Spleen (tissue), 11 donors: ENCODE measurements around the gene ROM1. TPM values are rescaled to one million over a fixed set of nuclear protein-coding genes. Genes with fewer than 3 reads are reported as not detected.

Experiments
- DNase-seq: peaks from one replicate; pipeline ENCODE4 v3.0.0-alpha.2; 2020
- H3K27ac ChIP-seq, 8 donors: fragments of 200-600 bp; sonication (generic) in 7 of 8; 1 replicate in 4 of 8; 2 replicates in 4 of 8; pipeline versions ENCODE4 v1.5.0 to v1.8.0; 2016 to 2021; ENCODE audit warnings: inconsistent platforms in 4 of 8, mild to moderate bottlenecking in 4 of 8, moderate library complexity in 1 of 8
- H3K27me3 ChIP-seq, 7 donors: fragments of 200-600 bp; sonication (generic) in 6 of 7; replicated peaks in 1 of 7; 1 replicate in 4 of 7; 2 replicates in 3 of 7; pipeline versions ENCODE4 v1.5.0 to v1.8.0; 2016 to 2021; ENCODE audit warnings: inconsistent platforms in 3 of 7, mild to moderate bottlenecking in 1 of 7
- H3K36me3 ChIP-seq, 6 donors: fragments of 200-600 bp; sonication (generic) in 5 of 6; 1 replicate in 4 of 6; 2 replicates in 2 of 6; pipeline versions ENCODE4 v1.5.0 to v1.8.0; 2016 to 2021; ENCODE audit warnings: inconsistent platforms in 2 of 6
- H3K4me1 ChIP-seq, 6 donors: fragments of 200-600 bp; sonication (generic) in 5 of 6; 1 replicate in 3 of 6; 2 replicates in 3 of 6; pipeline versions ENCODE4 v1.5.0 to v1.8.0; 2016 to 2021; ENCODE audit warnings: inconsistent platforms in 3 of 6
- H3K4me3 ChIP-seq, 8 donors: fragments of 200-600 bp; sonication (generic) in 7 of 8; 1 replicate in 4 of 8; 2 replicates in 4 of 8; pipeline versions ENCODE4 v1.5.0 to v1.8.0; 2016 to 2021; ENCODE audit warnings: inconsistent platforms in 4 of 8, mild to moderate bottlenecking in 4 of 8, moderate library complexity in 2 of 8
- H3K9me3 ChIP-seq, 8 donors: fragments of 200-600 bp; sonication (generic) in 7 of 8; 1 replicate in 4 of 8; 2 replicates in 4 of 8; pipeline versions ENCODE4 v1.5.0 to v1.8.0; 2016 to 2021; ENCODE audit warnings: inconsistent platforms in 4 of 8
- POLR2A ChIP-seq, 3 donors: fragments of 450-650 bp; IDR thresholded peaks; one replicate each; pipeline ENCODE4 v1.5.1; 2017; ENCODE audit warnings: antibody characterized with exemption in 3 of 3, mild to moderate bottlenecking in 1 of 3
- POLR2AphosphoS5 ChIP-seq, 3 donors: sonication (generic); formaldehyde crosslinking; IDR thresholded peaks; one replicate each; pipeline ENCODE4 v1.5.1; 2017; ENCODE audit warnings: antibody characterized with exemption in 3 of 3
- WGBS, 5 donors: extraction: QIAGEN DNeasy Blood & Tissue Kit in 3 of 5; methylation state at CpG; one replicate each; pipeline versions ENCODE4 v1.1.5 to v1.1.7; 2013 to 2018; 5-methylcytosine and 5-hydroxymethylcytosine counted together
- intact Hi-C: fragments of 100-400 bp; cut with DNase I; formaldehyde crosslinking; loops from one replicate; pipeline ENCODE4 v1.15.0; 2023; ENCODE audit warnings: low total_unique reads
- polyA plus RNA-seq, 3 donors: library from polyadenylated mRNA; stranded (reverse); fragments of 200-250 nt; gene quantifications; one replicate each; pipeline ENCODE4 v1.2.1, GENCODE V29; 2013
- total RNA-seq, 7 donors: library from RNA; depleted of rRNA in 3 of 7; stranded (reverse); fragments of >200 nt in 3 of 7; fragmentation: NEBNext Ultra II Directional in 4 of 7; extraction: Animal tissue kit (Norgen Biotek cat#: 25700) in 4 of 7; gene quantifications; one replicate each; pipeline versions ENCODE4 v1.1.0 to v1.2.1, GENCODE V29; 2016 to 2021
- TF ChIP-seq, protein P1 (sequence below), 11 experiments: fragments of 200-600 bp in 7 of 11; fragments of 450-650 bp in 4 of 11; sonication (generic) in 4 of 11; IDR thresholded peaks in 8 of 11; conservative IDR thresholded peaks in 3 of 11; 1 replicate in 7 of 11; 2 replicates in 4 of 11; pipeline versions ENCODE4 v1.4.0 to v1.8.0; 2016 to 2021; ENCODE audit warnings: antibody characterized with exemption in 11 of 11, inconsistent platforms in 4 of 11, mild to moderate bottlenecking in 1 of 11
- donor health status: healthy with polysubstance abuse.
- donor health status: DM: no; HTN: no; CAD: no; lungs with moderate emphysema.
- donor health status: DM: no; HTN: no; CAD: no.
- donor health status: Bipolar disorder and iron deficiency.
- donor health status: healthy.
- donor health status: DM: no; HTN: no; CAD: no.
- donor health status: DM: yes; HTN: yes; CAD: no.

Gene ROM1
- total and polyA plus RNA-seq, 10 donors: 4.2 to 15.0 (median 5.9) TPM

DNA sequence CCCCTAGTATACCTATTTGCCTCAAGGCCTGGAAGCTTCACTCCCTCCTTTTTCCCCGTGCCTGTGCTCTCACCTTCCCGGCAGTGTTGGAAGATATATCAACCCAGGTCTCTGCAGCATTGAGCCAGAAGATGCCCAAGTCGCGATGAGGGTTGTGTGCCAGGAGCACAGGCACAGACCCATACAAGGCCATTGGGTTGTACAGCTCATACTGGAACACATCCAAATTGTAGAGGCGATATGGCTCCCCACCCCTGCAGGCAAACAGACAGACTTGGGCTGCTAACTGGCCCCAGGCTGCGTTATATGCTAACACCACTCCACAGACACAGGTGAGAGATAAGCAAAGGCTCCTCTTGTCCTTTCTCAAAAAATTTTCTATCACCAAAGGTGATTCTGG is 19.4 kb downstream of the ROM1 start:
- DNase-seq: no peak
- no peak overlapping the region for H3K4me3 ChIP-seq
- no peaks in the 10 kb centered on the region for H3K9me3 ChIP-seq
- H3K27me3 ChIP-seq: no peaks in the 10 kb centered on the region
- peaks cover 9 to 100% (median 94%) of the 10 kb centered on the region in 6 donors for H3K36me3 ChIP-seq
- intact Hi-C loops: no loop called here
- WGBS, 5 donors: 91 to 97% (median 96%) methylated on average over 6 of the region's 6 CpGs
- no peak overlapping the region for H3K27ac ChIP-seq
- TF ChIP-seq POLR2AphosphoS5 (IDR thresholded peaks at IDR 0.05) (no peak), POLR2A (IDR thresholded peaks at IDR 0.05) (no peak)
- TF ChIP-seq, protein P1, sequence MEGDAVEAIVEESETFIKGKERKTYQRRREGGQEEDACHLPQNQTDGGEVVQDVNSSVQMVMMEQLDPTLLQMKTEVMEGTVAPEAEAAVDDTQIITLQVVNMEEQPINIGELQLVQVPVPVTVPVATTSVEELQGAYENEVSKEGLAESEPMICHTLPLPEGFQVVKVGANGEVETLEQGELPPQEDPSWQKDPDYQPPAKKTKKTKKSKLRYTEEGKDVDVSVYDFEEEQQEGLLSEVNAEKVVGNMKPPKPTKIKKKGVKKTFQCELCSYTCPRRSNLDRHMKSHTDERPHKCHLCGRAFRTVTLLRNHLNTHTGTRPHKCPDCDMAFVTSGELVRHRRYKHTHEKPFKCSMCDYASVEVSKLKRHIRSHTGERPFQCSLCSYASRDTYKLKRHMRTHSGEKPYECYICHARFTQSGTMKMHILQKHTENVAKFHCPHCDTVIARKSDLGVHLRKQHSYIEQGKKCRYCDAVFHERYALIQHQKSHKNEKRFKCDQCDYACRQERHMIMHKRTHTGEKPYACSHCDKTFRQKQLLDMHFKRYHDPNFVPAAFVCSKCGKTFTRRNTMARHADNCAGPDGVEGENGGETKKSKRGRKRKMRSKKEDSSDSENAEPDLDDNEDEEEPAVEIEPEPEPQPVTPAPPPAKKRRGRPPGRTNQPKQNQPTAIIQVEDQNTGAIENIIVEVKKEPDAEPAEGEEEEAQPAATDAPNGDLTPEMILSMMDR (IDR thresholded peaks at IDR 0.05 in 8 of 11, conservative IDR thresholded peaks at IDR 0.05 in 3 of 11): no peak
- peaks cover 0 to 28% (median 3%) of the 10 kb centered on the region in 6 donors for H3K4me1 ChIP-seq

DNA sequence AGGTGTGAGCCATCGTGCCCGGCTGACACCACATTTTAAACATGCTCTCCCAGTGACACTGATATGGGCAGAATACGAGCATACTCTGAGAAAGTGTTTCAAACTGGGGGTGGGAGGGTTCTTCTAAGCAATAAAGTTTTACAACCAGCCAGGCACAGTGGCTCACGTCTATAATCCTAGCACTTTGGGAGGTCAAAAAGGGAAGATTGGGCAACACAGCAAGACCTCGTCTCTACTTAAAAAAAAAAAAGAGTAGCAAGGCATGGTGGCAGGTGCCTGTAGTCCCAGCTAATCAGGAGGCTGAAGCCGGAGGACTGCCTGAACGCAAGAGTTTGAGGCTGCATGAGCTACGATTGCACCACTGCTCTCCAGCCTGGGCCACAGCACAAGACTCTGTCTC is 31.2 kb downstream of the ROM1 start:
- H3K27ac ChIP-seq: no peak overlapping the region
- no peaks in the 10 kb centered on the region for H3K27me3 ChIP-seq
- TF ChIP-seq POLR2AphosphoS5 (IDR thresholded peaks at IDR 0.05) (no peak), POLR2A (IDR thresholded peaks at IDR 0.05) (no peak)
- TF ChIP-seq, protein P1 (IDR thresholded peaks at IDR 0.05 in 8 of 11, conservative IDR thresholded peaks at IDR 0.05 in 3 of 11): no peak
- H3K9me3 ChIP-seq: no peaks in the 10 kb centered on the region
- H3K4me1 ChIP-seq: peaks cover 20 to 87% (median 35%) of the 10 kb centered on the region in 6 donors
- WGBS, 5 donors: 76 to 93% (median 80%) methylated on average over 8 of the region's 8 CpGs
- peaks cover 0 to 58% (median 40%) of the 10 kb centered on the region in 6 donors for H3K36me3 ChIP-seq
- no peak for DNase-seq
- no peak overlapping the region for H3K4me3 ChIP-seq
- intact Hi-C loops: no loop called here

DNA sequence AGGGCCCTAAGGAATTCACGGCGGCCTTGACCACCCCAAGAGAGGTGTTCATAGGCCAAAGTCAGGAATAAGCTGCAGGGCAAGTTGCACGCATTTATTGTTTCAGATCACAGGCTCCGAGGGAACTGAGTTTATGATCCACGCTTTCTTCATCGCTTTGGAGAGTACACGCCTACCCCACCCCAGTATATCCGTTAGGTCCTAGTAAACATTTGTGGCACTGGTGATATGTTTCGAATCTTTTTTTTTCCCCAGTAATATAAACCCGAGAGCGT is 32.6 kb downstream of the ROM1 start:
- H3K4me1 ChIP-seq: peaks cover 20 to 84% (median 37%) of the 10 kb centered on the region in 6 donors
- 12 to 18% (median 16%) methylated on average over 11 of the region's 11 CpGs for WGBS, 5 donors
- peak overlapping the region; percentile 89 to 98 (median 94) for H3K27ac ChIP-seq
- no peak for DNase-seq
- H3K36me3 ChIP-seq: peaks cover 0 to 64% (median 43%) of the 10 kb centered on the region in 6 donors
- intact Hi-C loops: no loop called here
- no peaks in the 10 kb centered on the region for H3K9me3 ChIP-seq
- TF ChIP-seq, protein P1 (IDR thresholded peaks at IDR 0.05 in 8 of 11, conservative IDR thresholded peaks at IDR 0.05 in 3 of 11): no peak
- TF ChIP-seq POLR2AphosphoS5 (IDR thresholded peaks at IDR 0.05) (no peak), POLR2A (IDR thresholded peaks at IDR 0.05) (no peak)
- peak overlapping the region; percentile 84 to 99 (median 96) for H3K4me3 ChIP-seq
- no peaks in the 10 kb centered on the region for H3K27me3 ChIP-seq

DNA sequence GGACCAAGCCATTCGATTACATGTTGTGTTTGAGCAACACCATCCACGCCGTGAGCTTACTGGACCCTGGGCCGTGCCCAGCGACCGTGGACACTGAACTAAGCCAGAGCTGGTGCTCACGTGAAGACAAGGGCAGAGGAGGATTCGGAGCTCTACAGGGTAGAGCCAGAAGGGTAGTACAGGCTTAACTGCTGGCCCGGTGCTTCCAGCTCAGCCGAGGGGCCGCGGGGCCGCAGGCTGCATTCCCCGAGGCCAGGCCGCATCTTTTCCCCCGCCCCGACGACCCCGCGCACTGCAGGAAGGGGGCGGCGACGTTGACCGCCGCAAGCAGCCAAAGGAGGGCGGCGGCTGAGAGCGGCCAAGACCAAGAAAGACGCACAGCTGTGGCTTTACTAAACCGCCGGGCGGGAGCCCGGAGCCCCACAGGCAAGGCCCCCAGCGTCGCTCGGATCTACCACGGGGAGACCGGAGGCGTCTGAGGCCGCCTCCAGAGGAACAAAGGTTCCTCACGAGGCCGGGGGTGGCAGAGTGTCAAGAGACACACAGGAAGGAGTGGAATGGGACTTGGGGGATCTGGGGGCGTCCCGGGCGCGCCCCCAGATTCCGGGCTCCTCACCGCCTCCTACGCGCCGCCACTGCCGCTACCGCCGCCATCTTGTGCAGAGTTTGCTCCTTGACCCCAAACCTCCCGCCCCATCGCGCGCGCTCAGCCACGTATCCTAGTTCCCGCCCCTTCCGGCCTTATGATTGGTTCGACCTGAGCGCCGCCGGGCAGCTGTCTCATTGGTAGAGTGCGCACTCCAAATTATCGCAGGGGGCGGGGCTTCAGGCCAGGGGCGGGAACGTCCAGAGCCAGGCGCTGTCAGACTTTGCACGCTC is 33.1 kb downstream of the ROM1 start, which contains the start of gene GANAB:
TSS of gene GANAB (minus strand) at position 668 of the 879 bp plus-strand sequence. CDS start at position 654, 14 bp downstream.
- intact Hi-C loops: no loop called here
- WGBS, 5 donors: 0 to 1% (median 1%) methylated on average over 52 to 73 of the region's 73 CpGs

More for the DNA sequence above, 33.1 kb downstream of the ROM1 start, which contains the start of gene GANAB:
- DNase-seq: peak; percentile 99
- peaks cover 20 to 84% (median 41%) of the 10 kb centered on the region in 6 donors for H3K4me1 ChIP-seq
- no peaks in the 10 kb centered on the region for H3K9me3 ChIP-seq
- peaks cover 0 to 64% (median 43%) of the 10 kb centered on the region in 6 donors for H3K36me3 ChIP-seq
- peak within 1 kb of the TSS; percentile 84 to 99 (median 96) for H3K4me3 ChIP-seq
- peak; percentile 94 to 97 (median 97) for TF ChIP-seq POLR2AphosphoS5 (IDR thresholded peaks at IDR 0.05)
- TF ChIP-seq, protein P1 (IDR thresholded peaks at IDR 0.05 in 8 of 11, conservative IDR thresholded peaks at IDR 0.05 in 3 of 11): peak in 2 of 11 experiments; percentile 9 to 27
- peak in 2 of 3 donors; percentile 43 to 70 for TF ChIP-seq POLR2A (IDR thresholded peaks at IDR 0.05)
- H3K27ac ChIP-seq: peak within 1 kb of the TSS; percentile 89 to 98 (median 94)
- H3K27me3 ChIP-seq: no peaks in the 10 kb centered on the region
